Neuronal stem cell (in vitro differentiated cells): ENCODE measurements around the gene RAC2.

Experiments used
- DNase-seq: peaks from one replicate; pipeline ENCODE4 v3.0.0-alpha.2; 2013; ENCODE audit warnings: low spot score
- H2AFZ ChIP-seq: one replicate; pipeline ENCODE4 v1.6.1; 2013; ENCODE audit warnings: mild to moderate bottlenecking, low read length, inconsistent platforms
- H2AK5ac ChIP-seq: 2 replicates; pipeline ENCODE4 v1.6.1; 2013; ENCODE audit warnings: low read depth, mild to moderate bottlenecking, inconsistent platforms, low read length, moderate library complexity, mixed read lengths
- H2BK120ac ChIP-seq: 2 replicates; pipeline ENCODE4 v1.6.1; 2013; ENCODE audit warnings: low read depth, mild to moderate bottlenecking, inconsistent platforms, low read length, moderate library complexity, mixed read lengths
- H2BK12ac ChIP-seq: one replicate; pipeline ENCODE4 v1.6.1; 2013; ENCODE audit warnings: low read length, inconsistent platforms
- H2BK15ac ChIP-seq: 2 replicates; pipeline ENCODE4 v1.6.1; 2013; ENCODE audit warnings: mild to moderate bottlenecking, low read length, inconsistent platforms, mixed read lengths
- H2BK5ac ChIP-seq: one replicate; pipeline ENCODE4 v1.6.1; 2013; ENCODE audit warnings: inconsistent platforms, mild to moderate bottlenecking, low read length, moderate library complexity
- H3K14ac ChIP-seq: one replicate; pipeline ENCODE4 v1.6.1; 2013; ENCODE audit warnings: low read length, inconsistent platforms
- H3K18ac ChIP-seq: 2 replicates; pipeline ENCODE4 v1.6.1; 2013; ENCODE audit warnings: low read length, inconsistent platforms
- H3K23ac ChIP-seq: 2 replicates; pipeline ENCODE4 v1.6.1; 2013; ENCODE audit warnings: low read depth, mild to moderate bottlenecking, mixed read lengths, low read length, inconsistent platforms; ENCODE audit not compliant: poor library complexity
- H3K27ac ChIP-seq: replicated peaks from 3 replicates; pipeline ENCODE4 v1.5.1; 2013; ENCODE audit warnings: low read length, inconsistent platforms
- H3K27me3 ChIP-seq, 3 experiments: 2 replicates each; pipeline ENCODE4 v1.6.1; 2013; ENCODE audit warnings: low read length in 3 of 3, mild to moderate bottlenecking in 2 of 3, inconsistent platforms in 1 of 3, low read depth in 1 of 3, mixed read lengths in 1 of 3, moderate library complexity in 1 of 3; ENCODE audit not compliant: control insufficient read depth in 3 of 3, insufficient read depth in 3 of 3
- H3K36me3 ChIP-seq, 2 donors: replicated peaks in 1 of 2; 2 replicates each; pipeline ENCODE4 v1.6.1; 2013; ENCODE audit warnings: low read length in 2 of 2; ENCODE audit not compliant: control insufficient read depth in 2 of 2, insufficient read depth in 2 of 2
- H3K4ac ChIP-seq: 2 replicates; pipeline ENCODE4 v1.6.1; 2013; ENCODE audit warnings: inconsistent platforms, mild to moderate bottlenecking, low read length, moderate library complexity
- H3K4me1 ChIP-seq, 2 donors: 1 replicate in 1 of 2; 2 replicates in 1 of 2; pipeline ENCODE4 v1.6.1; 2013; ENCODE audit warnings: low read length in 2 of 2, low read depth in 1 of 2; ENCODE audit not compliant: control insufficient read depth in 2 of 2, insufficient read depth in 1 of 2
- H3K4me2 ChIP-seq: one replicate; pipeline ENCODE4 v1.6.1; 2013; ENCODE audit warnings: mild to moderate bottlenecking, low read length, inconsistent platforms; ENCODE audit not compliant: insufficient read depth, poor library complexity, severe bottlenecking
- H3K4me3 ChIP-seq, 2 donors: 2 replicates each; pipeline ENCODE4 v1.5.1; 2013; ENCODE audit warnings: low read length in 2 of 2, mild to moderate bottlenecking in 2 of 2, inconsistent platforms in 1 of 2, moderate library complexity in 1 of 2
- H3K79me1 ChIP-seq: one replicate; pipeline ENCODE4 v1.6.1; 2013; ENCODE audit warnings: low read depth, mild to moderate bottlenecking, inconsistent platforms, low read length, moderate library complexity
- H3K9ac ChIP-seq: one replicate; pipeline ENCODE4 v1.6.1; 2013; ENCODE audit warnings: mild to moderate bottlenecking, low read depth, low read length, inconsistent platforms; ENCODE audit not compliant: poor library complexity
- H3K9me3 ChIP-seq, 2 donors: replicated peaks in 1 of 2; 2 replicates each; pipeline versions ENCODE3 to v1.6.1; 2013; ENCODE audit warnings: low read length in 2 of 2, mild to moderate bottlenecking in 2 of 2, inconsistent platforms in 1 of 2, low read depth in 1 of 2, mixed read lengths in 1 of 2, moderate library complexity in 1 of 2; ENCODE audit not compliant: control insufficient read depth in 2 of 2, insufficient read depth in 1 of 2
- H4K8ac ChIP-seq: one replicate; pipeline ENCODE4 v1.6.1; 2013; ENCODE audit warnings: low read depth, mild to moderate bottlenecking, inconsistent platforms, low read length, moderate library complexity
- H4K91ac ChIP-seq: one replicate; pipeline ENCODE4 v1.6.1; 2013; ENCODE audit warnings: low read length, low read depth, mild to moderate bottlenecking, inconsistent platforms; ENCODE audit not compliant: poor library complexity
- WGBS, 2 donors: extraction: QIAGEN DNeasy Blood & Tissue Kit; methylation state at CpG; one replicate each; pipeline ENCODE4 v1.1.7; 2013; ENCODE audit warnings: missing lambda C conversion rate in 2 of 2, mixed read lengths in 1 of 2; ENCODE audit not compliant: insufficient read length in 2 of 2, insufficient replicate concordance in 1 of 2; ENCODE audit errors: extremely low coverage in 2 of 2; 5-methylcytosine and 5-hydroxymethylcytosine counted together

RAC2 gene

GRCh38 chr22:37187891-37188761, 55.9 kb downstream of the RAC2 start, which contains the start of gene C1QTNF6:
Gene C1QTNF6, minus strand, starts transcription at chr22:37188247. Its CDS starts 34 bp downstream, at chr22:37188213.
- H3K4ac ChIP-seq, result no peak within 1 kb of the TSS
- H3K4me2 ChIP-seq, result peak within 1 kb of the TSS; percentile 51
- H3K4me1 ChIP-seq, result peaks cover 10 to 25% of the 10 kb centered on the region in 2 donors
- peak within 1 kb of the TSS; percentile 40 for H2BK5ac ChIP-seq
- H3K36me3 ChIP-seq, result peaks cover 0 to 34% of the 10 kb centered on the region in 2 donors
- H2AFZ ChIP-seq, result peak within 1 kb of the TSS; percentile 72
- no peak within 1 kb of the TSS for H2BK120ac ChIP-seq
- H3K4me3 ChIP-seq, result peak within 1 kb of the TSS in 1 of 2 donors; percentile 89
- H3K18ac ChIP-seq, result peak within 1 kb of the TSS; percentile 96
- peak within 1 kb of the TSS; percentile 22 for H2BK15ac ChIP-seq
- no peaks in the 10 kb centered on the region for H3K27me3 ChIP-seq
- no CpG with 5 or more reads among the region's 17 CpGs for WGBS, 2 donors
- H2AK5ac ChIP-seq, result peak within 1 kb of the TSS; percentile 42
- H3K27ac ChIP-seq, result peak within 1 kb of the TSS; percentile 91
- H3K14ac ChIP-seq, result no peak within 1 kb of the TSS
- no peaks in the 10 kb centered on the region for H3K79me1 ChIP-seq
- H4K91ac ChIP-seq, result no peak within 1 kb of the TSS
- H3K9me3 ChIP-seq, result peaks cover 0 to 21% of the 10 kb centered on the region in 2 donors
- DNase-seq, result peak; percentile 64
- H3K9ac ChIP-seq, result peak within 1 kb of the TSS; percentile 46
- no peak within 1 kb of the TSS for H3K23ac ChIP-seq
- no peak within 1 kb of the TSS for H4K8ac ChIP-seq
- H2BK12ac ChIP-seq, result no peak within 1 kb of the TSS

GRCh38 chr22:37187552-37187890, 56.5 kb downstream of the RAC2 start:
- no CpG with 5 or more reads among the region's 5 CpGs for WGBS, 2 donors
- Histone ChIP-seq H3K36me3 (peaks cover 0 to 40% of the 10 kb centered on the region in 2 donors), H3K9me3 (peaks cover 0 to 15% of the 10 kb centered on the region in 2 donors), H2BK5ac (peak overlapping the region; percentile 40), H3K27me3 (no peaks in the 10 kb centered on the region), H3K4ac (no peak overlapping the region), H2BK12ac (no peak overlapping the region), H3K27ac (peak overlapping the region; percentile 91), H3K18ac (peak overlapping the region; percentile 96), H2BK15ac (peak overlapping the region; percentile 22), H3K14ac (no peak overlapping the region), H3K23ac (no peak overlapping the region), H4K91ac (no peak overlapping the region), H3K4me2 (peak overlapping the region; percentile 51), H3K4me3 (peak overlapping the region in 1 of 2 donors; percentile 89), H2AK5ac (peak overlapping the region; percentile 42), H2AFZ (peak overlapping the region; percentile 72), H3K79me1 (no peaks in the 10 kb centered on the region), H3K9ac (peak overlapping the region; percentile 46), H4K8ac (no peak overlapping the region), H2BK120ac (no peak overlapping the region), H3K4me1 (peaks cover 10 to 25% of the 10 kb centered on the region in 2 donors)
- DNase-seq, result no peak

GRCh38 chr22:37186997-37187522, 57.0 kb downstream of the RAC2 start:
- Histone ChIP-seq H3K4me2 (peak overlapping the region; percentile 51), H3K27ac (peak overlapping the region; percentile 91), H3K4ac (no peak overlapping the region), H4K8ac (no peak overlapping the region), H2AFZ (no peak overlapping the region), H2BK120ac (no peak overlapping the region), H3K23ac (no peak overlapping the region), H3K18ac (no peak overlapping the region), H2BK12ac (no peak overlapping the region), H2BK15ac (no peak overlapping the region), H3K4me3 (peak overlapping the region in 1 of 2 donors; percentile 89), H3K36me3 (peaks cover 0 to 45% of the 10 kb centered on the region in 2 donors), H4K91ac (no peak overlapping the region), H3K9ac (no peak overlapping the region), H2BK5ac (no peak overlapping the region), H3K14ac (no peak overlapping the region), H2AK5ac (no peak overlapping the region), H3K9me3 (peaks cover 0 to 10% of the 10 kb centered on the region in 2 donors), H3K27me3 (no peaks in the 10 kb centered on the region), H3K4me1 (peaks cover 10 to 25% of the 10 kb centered on the region in 2 donors), H3K79me1 (no peaks in the 10 kb centered on the region)
- WGBS, 2 donors, result no CpG with 5 or more reads among the region's 4 CpGs
- no peak for DNase-seq
